Naive thymus-derived CD4-positive, alpha-beta T cell (primary cell): ENCODE results near the gene ITLN2. TPM values are rescaled to one million over a fixed set of nuclear protein-coding genes. Genes with fewer than 3 reads are reported as not detected.
"Not testable (repeated sequence)": the region's sequence is repeated elsewhere in the genome, so short reads cannot be mapped to it uniquely, and the experiment has no call there.

Experiments used
- ATAC-seq: fragments of 150-1000 bp; cut with Tn5 transposase; 2 replicates; pipeline ENCODE4 v1.10.0; 2021; ENCODE audit warnings: mild to moderate bottlenecking, moderate library complexity
- CTCF ChIA-PET: fragments of 350-600 bp; sonication (Branson Sonifier 250); formaldehyde crosslinking; loops from one replicate; lab custom pipeline; 2021; ENCODE audit warnings: antibody characterized with exemption; lab: Charles Lee
- POLR2A ChIA-PET: fragments of 350-600 bp; sonication (Branson Sonifier 250); formaldehyde crosslinking; loops from one replicate; lab custom pipeline; 2021; ENCODE audit warnings: antibody characterized with exemption, inconsistent platforms; lab: Charles Lee
- DNase-seq, 9 donors: peaks; one replicate each; pipeline versions ENCODE4 v3.0.0 to v3.0.0-alpha.2; 2020 to 2022; ENCODE audit warnings: mixed read lengths in 1 of 9
- H3K27ac ChIP-seq: one replicate; pipeline ENCODE4 v1.7.0; 2013; ENCODE audit warnings: mild to moderate bottlenecking, low read depth, low read length, moderate library complexity
- H3K27me3 ChIP-seq, 2 donors: one replicate each; pipeline ENCODE4 v1.7.0; 2013; ENCODE audit warnings: low read length in 2 of 2, mild to moderate bottlenecking in 2 of 2, moderate library complexity in 2 of 2; ENCODE audit not compliant: control insufficient read depth in 2 of 2, insufficient read depth in 2 of 2
- H3K36me3 ChIP-seq, 3 experiments: 1 replicate in 2 of 3; 2 replicates in 1 of 3; pipeline ENCODE4 v1.7.0; 2013; ENCODE audit warnings: low read length in 3 of 3, mild to moderate bottlenecking in 3 of 3, moderate library complexity in 1 of 3; ENCODE audit not compliant: insufficient read depth in 3 of 3, control insufficient read depth in 2 of 3
- H3K4me1 ChIP-seq, 2 donors: one replicate each; pipeline ENCODE4 v1.7.0; 2013; ENCODE audit warnings: low read length in 2 of 2, mild to moderate bottlenecking in 2 of 2, moderate library complexity in 1 of 2; ENCODE audit not compliant: control insufficient read depth in 2 of 2, insufficient read depth in 2 of 2
- H3K4me3 ChIP-seq: 2 replicates; pipeline ENCODE4 v1.7.0; 2013; ENCODE audit warnings: mild to moderate bottlenecking, low read length
- H3K9me3 ChIP-seq, 3 experiments: 1 replicate in 2 of 3; 2 replicates in 1 of 3; pipeline ENCODE4 v1.7.0; 2013; ENCODE audit warnings: low read length in 3 of 3; ENCODE audit not compliant: control insufficient read depth in 2 of 3
- H3K27ac Mint-ChIP-seq, 9 donors: one replicate each; pipeline ENCODE4 v1.8.0; 2020 to 2022; ENCODE audit warnings: mixed read lengths in 9 of 9, mild to moderate bottlenecking in 8 of 9, moderate library complexity in 5 of 9, inconsistent platforms in 2 of 9
- H3K27me3 Mint-ChIP-seq, 5 donors: one replicate each; pipeline ENCODE4 v1.8.0; 2021 to 2022; ENCODE audit warnings: mixed read lengths in 5 of 5, mild to moderate bottlenecking in 1 of 5
- H3K36me3 Mint-ChIP-seq, 5 donors: one replicate each; pipeline ENCODE4 v1.8.0; 2020 to 2022; ENCODE audit warnings: mixed read lengths in 5 of 5, mild to moderate bottlenecking in 3 of 5, inconsistent platforms in 1 of 5
- H3K4me1 Mint-ChIP-seq, 7 donors: one replicate each; pipeline ENCODE4 v1.8.0; 2020 to 2022; ENCODE audit warnings: mixed read lengths in 7 of 7, mild to moderate bottlenecking in 3 of 7, inconsistent platforms in 1 of 7
- H3K4me3 Mint-ChIP-seq, 10 donors: one replicate each; pipeline ENCODE4 v1.8.0; 2020 to 2022; ENCODE audit warnings: mild to moderate bottlenecking in 10 of 10, mixed read lengths in 10 of 10, moderate library complexity in 6 of 10, inconsistent platforms in 2 of 10
- H3K9me3 Mint-ChIP-seq, 11 donors: one replicate each; pipeline ENCODE4 v1.8.0; 2020 to 2022; ENCODE audit warnings: mixed read lengths in 11 of 11, mild to moderate bottlenecking in 4 of 11, inconsistent platforms in 1 of 11, moderate library complexity in 1 of 11
- intact Hi-C, 2 donors: fragments of 100-400 bp; cut with micrococcal nuclease; formaldehyde crosslinking; loops; one replicate each; pipeline ENCODE4 v1.15.1; 2023
- polyA plus RNA-seq, 2 donors: library from polyadenylated mRNA; unstranded; fragments of 300-500 nt; fragmentation: Illumina TruSeq; gene quantifications; one replicate each; pipeline ENCODE4 v1.2.3, GENCODE V29; 2021
- total RNA-seq, 6 experiments: library from RNA in 5 of 6; stranded (reverse) in 5 of 6; gene quantifications; 1 replicate in 5 of 6; 2 replicates in 1 of 6; pipeline ENCODE4 v1.2.3 and lab custom pipeline; 2021 to 2026

The ITLN2 gene
- total and polyA plus RNA-seq, 7 experiments from 2014 or later = not detected

- H3K4me3 Mint-ChIP-seq = peak overlapping the region in 1 of 10 donors; percentile 2
- no peak overlapping the region for H3K27ac ChIP-seq
- POLR2A ChIA-PET = interaction anchor here (1.1 kb wide), 2 partner anchors 21 to 113 kb away, joined by 3 read pairs; no protein-coding TSS in a partner anchor
- H3K9me3 Mint-ChIP-seq = peaks cover 3 to 46% (median 8%) of the 10 kb centered on the region in 11 donors
- intact Hi-C loops = no loop called here
- CTCF ChIA-PET = interaction anchor here (0.6 kb wide), 1 partner anchor 596 kb away, joined by 3 read pairs; no protein-coding TSS in a partner anchor
- no peaks in the 10 kb centered on the region for H3K27me3 ChIP-seq
- no peak for DNase-seq
- peaks cover 0 to 5% (median 0%) of the 10 kb centered on the region in 7 donors for H3K4me1 Mint-ChIP-seq
- peaks cover 0 to 14% (median 6%) of the 10 kb centered on the region in 5 donors for H3K36me3 Mint-ChIP-seq
- peaks cover 0 to 12% (median 2%) of the 10 kb centered on the region in 5 donors for H3K27me3 Mint-ChIP-seq
- H3K36me3 ChIP-seq = no peaks in the 10 kb centered on the region
- peaks cover 0 to 12% (median 0%) of the 10 kb centered on the region in 3 experiments for H3K9me3 ChIP-seq
- H3K27ac Mint-ChIP-seq = no peak overlapping the region
- H3K4me3 ChIP-seq = no peak overlapping the region
- no peak for ATAC-seq
- no peaks in the 10 kb centered on the region for H3K4me1 ChIP-seq
These were observed 29.6 kb downstream of the ITLN2 start for GRCh38 chr1:160924791-160925651.

DNA sequence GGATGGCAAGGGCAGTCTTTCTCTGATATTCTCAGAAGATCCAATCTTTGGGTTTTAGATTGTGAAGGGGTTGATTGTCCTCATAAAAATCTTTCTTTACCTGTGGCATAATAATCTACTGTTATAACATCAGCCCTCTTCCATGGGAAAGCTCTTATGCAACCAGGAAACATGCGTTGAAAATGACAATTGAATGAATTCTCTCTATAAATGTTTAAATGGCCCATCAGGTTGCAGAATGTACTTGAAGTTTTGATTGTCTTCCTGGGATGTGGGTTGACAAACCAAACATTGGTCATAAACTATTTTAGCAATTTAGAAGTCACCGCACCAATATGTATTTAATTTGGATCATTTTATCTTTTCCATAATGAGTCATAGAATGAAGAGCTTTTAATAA is 37.9 kb downstream of the ITLN2 start:
- CTCF ChIA-PET = no interaction called here
- H3K4me3 Mint-ChIP-seq = no peak overlapping the region
- no peak overlapping the region for H3K4me3 ChIP-seq

GRCh38 chr1:160913229-160913628 is 41.4 kb downstream of the ITLN2 start:
- POLR2A ChIA-PET, ATAC-seq, CTCF ChIA-PET, H3K4me1 ChIP-seq, H3K4me3 ChIP-seq, H3K9me3 ChIP-seq, H3K36me3 ChIP-seq, H3K27ac Mint-ChIP-seq, H3K36me3 Mint-ChIP-seq, DNase-seq, H3K27ac ChIP-seq, H3K4me1 Mint-ChIP-seq, H3K9me3 Mint-ChIP-seq, H3K27me3 ChIP-seq, H3K4me3 Mint-ChIP-seq, intact Hi-C loops: not testable (repeated sequence)
- peaks cover under 1 to 26% (median 5%) of the 10 kb centered on the region in 5 donors for H3K27me3 Mint-ChIP-seq

More for the DNA sequence above, 37.9 kb downstream of the ITLN2 start:
- Mint-ChIP-seq H3K27me3 (peaks cover 6 to 47% (median 15%) of the 10 kb centered on the region in 5 donors), H3K27ac (no peak overlapping the region), H3K9me3 (peaks cover 0 to 9% (median 1%) of the 10 kb centered on the region in 11 donors), H3K36me3 (peaks cover 0 to 6% (median 3%) of the 10 kb centered on the region in 5 donors), H3K4me1 (no peaks in the 10 kb centered on the region)
- no peak for ATAC-seq
- no peak for DNase-seq
- intact Hi-C loops = no loop called here
- H3K27me3 ChIP-seq = no peaks in the 10 kb centered on the region
- no peak overlapping the region for H3K27ac ChIP-seq
- POLR2A ChIA-PET = no interaction called here
- no peaks in the 10 kb centered on the region for H3K4me1 ChIP-seq
- H3K36me3 ChIP-seq = no peaks in the 10 kb centered on the region
- H3K9me3 ChIP-seq = no peaks in the 10 kb centered on the region

- Histone ChIP-seq H3K4me3 (no peak overlapping the region), H3K27me3 (no peaks in the 10 kb centered on the region), H3K9me3 (no peaks in the 10 kb centered on the region), H3K27ac (no peak overlapping the region), H3K36me3 (no peaks in the 10 kb centered on the region), H3K4me1 (no peaks in the 10 kb centered on the region)
- no peaks in the 10 kb centered on the region for H3K36me3 Mint-ChIP-seq
- ChIA-PET CTCF (interaction anchor here (0.6 kb wide), 1 partner anchor 70 kb away, joined by 5 read pairs; no protein-coding TSS in a partner anchor), POLR2A (no interaction called here)
- H3K9me3 Mint-ChIP-seq = peaks cover 0 to 2% (median 0%) of the 10 kb centered on the region in 11 donors
- no peaks in the 10 kb centered on the region for H3K4me1 Mint-ChIP-seq
- no peak overlapping the region for H3K4me3 Mint-ChIP-seq
- ATAC-seq (no peak), DNase-seq (no peak)
- H3K27me3 Mint-ChIP-seq = peaks cover 0 to 20% (median 0%) of the 10 kb centered on the region in 5 donors
- no peak overlapping the region for H3K27ac Mint-ChIP-seq
- intact Hi-C loops = no loop called here
These were observed 42.7 kb downstream of the ITLN2 start for GRCh38 chr1:160911925-160912324.

GRCh38 chr1:160911441-160911840 is 43.2 kb downstream of the ITLN2 start:
- POLR2A ChIA-PET = no interaction called here
- no peaks in the 10 kb centered on the region for H3K27me3 ChIP-seq
- no peak for ATAC-seq

GRCh38 chr1:160910170-160910750 is 44.3 kb downstream of the ITLN2 start:
- DNase-seq (no peak), ATAC-seq (no peak)
- ChIA-PET CTCF (interaction anchor here (0.6 kb wide), 1 partner anchor 142 kb away, joined by 4 read pairs; no protein-coding TSS in a partner anchor), POLR2A (no interaction called here)
- Mint-ChIP-seq H3K9me3 (no peaks in the 10 kb centered on the region), H3K27me3 (peaks cover 0 to 10% (median 0%) of the 10 kb centered on the region in 5 donors), H3K27ac (no peak overlapping the region), H3K36me3 (no peaks in the 10 kb centered on the region), H3K4me3 (no peak overlapping the region), H3K4me1 (no peaks in the 10 kb centered on the region)
- no peak overlapping the region for H3K27ac ChIP-seq
- H3K27me3 ChIP-seq = no peaks in the 10 kb centered on the region
- H3K36me3 ChIP-seq = no peaks in the 10 kb centered on the region
- H3K4me3 ChIP-seq = no peak overlapping the region
- intact Hi-C loops = no loop called here
- H3K9me3 ChIP-seq = no peaks in the 10 kb centered on the region
- H3K4me1 ChIP-seq = no peaks in the 10 kb centered on the region

More at GRCh38 chr1:160911441-160911840, 43.2 kb downstream of the ITLN2 start:
- CTCF ChIA-PET = no interaction called here
- Mint-ChIP-seq H3K27me3 (peaks cover 0 to 15% (median 0%) of the 10 kb centered on the region in 5 donors), H3K4me3 (no peak overlapping the region), H3K27ac (no peak overlapping the region), H3K9me3 (peaks cover 0 to 2% (median 0%) of the 10 kb centered on the region in 11 donors), H3K36me3 (no peaks in the 10 kb centered on the region), H3K4me1 (no peaks in the 10 kb centered on the region)
- intact Hi-C loops = no loop called here
- DNase-seq = no peak
- H3K4me1 ChIP-seq = no peaks in the 10 kb centered on the region
- no peak overlapping the region for H3K27ac ChIP-seq
- H3K36me3 ChIP-seq = no peaks in the 10 kb centered on the region
- no peaks in the 10 kb centered on the region for H3K9me3 ChIP-seq
- H3K4me3 ChIP-seq = no peak overlapping the region
